HepG2 (cell line): Measurements from ENCODE around the gene ZBTB20. TPM values are rescaled to one million over a fixed set of nuclear protein-coding genes. Genes with fewer than 3 reads are reported as not detected.

ENCODE experiments used
- ATAC-seq: fragments of 200-7000 bp; cut with Tn5 transposase; 3 replicates; pipeline ENCODE4 v1.9.1; 2020; ENCODE audit warnings: mild to moderate bottlenecking, moderate library complexity
- BruUV-seq: library from RNA; stranded (reverse); fragments of 400-500 nt; replicated peaks from 2 replicates; lab custom pipeline; 2021; lab: Mats Ljungman, UMichigan
- CTCF ChIA-PET: fragments of 300-600 bp; formaldehyde crosslinking; extraction: SDS; loops from one replicate; lab custom pipeline; 2021; ENCODE audit warnings: low total read pairs, inconsistent platforms, low intra/inter-chr PET ratio; lab: Yijun Ruan, JAX
- POLR2A ChIA-PET: fragments of 350-600 bp; sonication (Branson Sonifier 250); formaldehyde crosslinking; loops from one replicate; lab custom pipeline; 2020; ENCODE audit warnings: antibody characterized with exemption, inconsistent platforms; lab: Yijun Ruan, JAX
- DNase-seq: peaks from one replicate; pipeline ENCODE4 v3.0.0-alpha.2; 2015; ENCODE audit warnings: low spot score
- FAIRE-seq: peaks from 3 replicates; lab custom pipeline; 2011; peaks lifted over from hg19 to GRCh38; lab: Jason Lieb, UNC
- H2AFZ ChIP-seq: one replicate; pipeline ENCODE4 v1.6.1; 2011; ENCODE audit warnings: low read length, inconsistent platforms
- H3K27ac ChIP-seq: fragments of 300-600 bp; 3 replicates; pipeline ENCODE4 v1.8.0; 2011; ENCODE audit warnings: mixed run types, mild to moderate bottlenecking, mixed read lengths, low read length, inconsistent platforms; ENCODE audit not compliant: insufficient read depth; ENCODE audit errors: extremely low read length
- H3K27me3 ChIP-seq, 2 experiments: fragments of 200-600 bp in 1 of 2; 2 replicates in 1 of 2; 3 replicates in 1 of 2; pipeline versions ENCODE4 v1.6.0 to v1.8.0; 2011; ENCODE audit warnings: low read length in 2 of 2, mild to moderate bottlenecking in 2 of 2, moderate library complexity in 2 of 2, inconsistent platforms in 1 of 2; ENCODE audit not compliant: insufficient read depth in 2 of 2, control insufficient read depth in 1 of 2
- H3K36me3 ChIP-seq, 2 experiments: fragments of 200-600 bp in 1 of 2; replicated peaks in 1 of 2; 2 replicates in 1 of 2; 3 replicates in 1 of 2; pipeline versions ENCODE4 v1.5.1 to v1.8.0; 2011; ENCODE audit warnings: low read length in 2 of 2, inconsistent platforms in 1 of 2; ENCODE audit not compliant: insufficient read depth in 2 of 2, control insufficient read depth in 1 of 2
- H3K4me1 ChIP-seq: 2 replicates; pipeline ENCODE4 v1.5.1; 2012; ENCODE audit warnings: low read length, inconsistent platforms; ENCODE audit not compliant: insufficient read depth
- H3K4me2 ChIP-seq: 2 replicates; pipeline ENCODE4 v1.6.0; 2011; ENCODE audit warnings: low read depth, low read length, inconsistent platforms
- H3K4me3 ChIP-seq, 3 experiments: fragments of 200-600 bp in 1 of 3; sonication (generic), shearing (Covaris generic) in 1 of 3; replicated peaks in 1 of 3; 2 replicates each; pipeline ENCODE4 v1.5.1; 2011 to 2016; ENCODE audit warnings: low read length in 3 of 3, inconsistent platforms in 2 of 3, low read depth in 2 of 3, mild to moderate bottlenecking in 2 of 3, control low read depth in 1 of 3, mixed read lengths in 1 of 3; ENCODE audit not compliant: insufficient read depth in 1 of 3
- H3K79me2 ChIP-seq: one replicate; pipeline ENCODE4 v1.6.1; 2011; ENCODE audit warnings: low read length, inconsistent platforms; ENCODE audit not compliant: insufficient read depth
- H3K9ac ChIP-seq: 2 replicates; pipeline ENCODE4 v1.6.0; 2011; ENCODE audit warnings: mild to moderate bottlenecking, low read depth, low read length, inconsistent platforms; ENCODE audit not compliant: insufficient read depth
- H3K9me3 ChIP-seq: 2 replicates; pipeline ENCODE4 v1.5.1; 2012; ENCODE audit warnings: mild to moderate bottlenecking, low read length
- H4K20me1 ChIP-seq: 2 replicates; pipeline ENCODE4 v1.6.0; 2011; ENCODE audit warnings: inconsistent platforms, mild to moderate bottlenecking, low read length, moderate library complexity; ENCODE audit not compliant: insufficient read depth
- CEBPB ChIP-seq: IDR thresholded peaks from 2 replicates; pipeline ENCODE4 v1.6.1; 2011; ENCODE audit warnings: low read depth, low read length, improper control_type of control experiment, borderline replicate concordance
- CEBPG ChIP-seq: IDR thresholded peaks from 2 replicates; pipeline ENCODE4 v1.6.1; 2016
- CREB1 ChIP-seq, 2 experiments: fragments of 450-650 bp in 1 of 2; IDR thresholded peaks; 2 replicates each; pipeline ENCODE4 v1.6.1; 2016 to 2017; ENCODE audit warnings: control low read depth in 1 of 2, mild to moderate bottlenecking in 1 of 2, missing compliant biosample characterization in 1 of 2, missing genetic modification characterization in 1 of 2
- EP300 ChIP-seq, 3 experiments: sonication (generic) in 1 of 3; formaldehyde crosslinking in 1 of 3; IDR thresholded peaks; 2 replicates each; pipeline versions ENCODE4 v1.5.1 to v1.6.1; 2011 to 2020; ENCODE audit warnings: low read depth in 2 of 3, low read length in 2 of 3, borderline replicate concordance in 1 of 3, improper control_type of control experiment in 1 of 3, mild to moderate bottlenecking in 1 of 3, missing genetic modification reagents in 1 of 3, moderate library complexity in 1 of 3
- GATAD2A ChIP-seq: IDR thresholded peaks from 2 replicates; pipeline ENCODE4 v1.6.1; 2016
- JUNB ChIP-seq: sonication (generic); formaldehyde crosslinking; IDR thresholded peaks from 2 replicates; pipeline ENCODE4 v1.8.0; 2022; ENCODE audit warnings: missing genetic modification reagents, mild to moderate bottlenecking, borderline replicate concordance
- KLF6 ChIP-seq: IDR thresholded peaks from 2 replicates; pipeline ENCODE4 v1.8.0; 2016; ENCODE audit warnings: missing biosample characterization, missing genetic modification reagents
- WGBS: methylation state at CpG from one replicate; pipeline ENCODE4 v1.1.6; 2017; ENCODE audit warnings: low lambda C conversion rate; 5-methylcytosine and 5-hydroxymethylcytosine counted together
- in situ Hi-C: cut with HindIII; loops from 2 replicates; pipeline ENCODE4 v1.10.0; 2017; ENCODE audit warnings: low pct_unique_long_range_greater_than_20kb; ENCODE audit not compliant: extremely low pct_ligation_motif_present
- intact Hi-C: fragments of 100-400 bp; cut with micrococcal nuclease; formaldehyde crosslinking; loops from one replicate; pipeline ENCODE4 v1.10.0; 2022; ENCODE audit not compliant: unreplicated experiment
- polyA plus RNA-seq, 8 experiments: library from polyadenylated mRNA; depleted of rRNA in 3 of 8; stranded (reverse) in 7 of 8; unstranded in 1 of 8; fragments of >200 nt; fragmentation: Illumina TruSeq in 4 of 8; extraction: Trizol in 4 of 8; gene quantifications; 2 replicates each; pipeline versions ENCODE4 v1.2.1 to v1.2.3, GENCODE V29; 2011 to 2016; ENCODE audit warnings: low read depth in 4 of 8, missing spikeins in 1 of 8, mixed read lengths in 1 of 8; ENCODE audit not compliant: insufficient read depth in 1 of 8
- total RNA-seq, 5 experiments: library from RNA; depleted of rRNA; stranded (reverse); fragments of >200 nt; fragmentation: Illumina TruSeq; extraction: Trizol; gene quantifications; 2 replicates each; pipeline ENCODE4 v1.2.3, GENCODE V29; 2016; ENCODE audit warnings: low read depth in 1 of 5
- TF ChIP-seq, protein P1 (sequence below): sonication (generic); formaldehyde crosslinking; IDR thresholded peaks from 2 replicates; pipeline ENCODE4 v1.9.0; 2021; ENCODE audit warnings: mild to moderate bottlenecking, missing genetic modification reagents
- TF ChIP-seq, protein P2 (sequence below): sonication (generic); formaldehyde crosslinking; IDR thresholded peaks from 2 replicates; pipeline ENCODE4 v1.4.0; 2020; ENCODE audit warnings: mild to moderate bottlenecking, low read depth, missing genetic modification reagents

ZBTB20 gene
- total and polyA plus RNA-seq, 2 of the 13 experiments (the other 11 are each of a cell fraction or from before 2014, with no cell fraction given) = 1.9 to 8.8 TPM

DNA sequence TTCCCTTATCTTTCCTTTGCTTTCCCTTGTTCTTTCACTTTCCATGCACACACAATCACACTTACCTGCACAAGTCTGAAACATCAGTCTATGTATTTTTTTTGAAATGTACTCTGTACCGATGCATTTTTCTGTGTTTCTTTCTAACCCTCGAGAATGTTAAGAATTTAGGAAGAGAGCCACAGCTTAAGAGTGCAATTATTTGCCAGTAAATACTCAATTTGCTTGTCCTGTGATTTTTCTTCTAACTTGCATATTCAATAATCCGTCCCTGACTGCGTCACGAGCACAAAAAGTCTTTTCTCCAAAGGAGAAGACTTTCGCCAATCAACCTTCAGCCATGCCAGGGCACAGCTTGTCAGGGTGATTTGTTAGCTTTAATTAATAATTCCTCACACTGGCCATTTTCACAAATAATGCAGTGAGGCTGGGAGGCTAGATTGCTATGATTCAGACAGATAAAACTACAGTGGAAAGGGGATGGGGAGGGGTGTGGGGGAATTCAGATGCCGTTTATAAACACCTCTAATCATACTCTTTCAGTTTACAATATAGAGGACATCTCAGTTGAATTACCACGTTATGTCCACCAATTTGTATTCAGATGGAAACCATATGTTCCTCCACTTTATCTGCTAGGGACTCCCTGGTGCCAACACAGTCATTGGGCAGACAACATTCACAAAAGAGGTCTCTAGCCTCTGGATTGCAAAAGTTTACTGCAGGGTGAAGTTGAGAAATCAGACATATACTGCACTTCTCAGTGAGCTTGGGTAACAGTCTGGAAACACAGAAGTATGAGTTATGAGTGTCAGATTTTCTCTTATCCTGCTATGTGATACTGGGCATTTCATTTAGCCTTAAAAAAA, 388.0 kb downstream of the ZBTB20 start:
- no peaks in the 10 kb centered on the region for H4K20me1 ChIP-seq
- intact Hi-C loops = no loop called here
- DNase-seq = peak; percentile 39
- POLR2A ChIA-PET = no interaction called here
- TF ChIP-seq CREB1 (IDR thresholded peaks at IDR 0.05) (no peak), CREB1 (CRISPR knock-in tag; IDR thresholded peaks at IDR 0.05) (peak; percentile 26; the same call in 1 of the 2 replicates), CEBPG (CRISPR knock-in tag) (peak; percentile 35), CEBPB (peak; percentile 64; the same call in 1 of the 2 replicates), JUNB (CRISPR knock-in tag) (no peak), EP300 (IDR thresholded peaks at IDR 0.05; ENCODE audit: low read depth in 2 of 2, low read length in 2 of 2) (0 out of 4 replicates have a peak, but pooled peaks of 1 of the 2 experiments have one; percentile 15), EP300 (CRISPR knock-in tag; IDR thresholded peaks at IDR 0.05; ENCODE audit: borderline replicate concordance) (no peak), KLF6 (CRISPR knock-in tag) (0 out of 2 replicates have a peak, but pooled peaks have one; percentile 3), GATAD2A (CRISPR knock-in tag) (0 out of 2 replicates have a peak, but pooled peaks have one; percentile 6)
- TF ChIP-seq, protein P1, sequence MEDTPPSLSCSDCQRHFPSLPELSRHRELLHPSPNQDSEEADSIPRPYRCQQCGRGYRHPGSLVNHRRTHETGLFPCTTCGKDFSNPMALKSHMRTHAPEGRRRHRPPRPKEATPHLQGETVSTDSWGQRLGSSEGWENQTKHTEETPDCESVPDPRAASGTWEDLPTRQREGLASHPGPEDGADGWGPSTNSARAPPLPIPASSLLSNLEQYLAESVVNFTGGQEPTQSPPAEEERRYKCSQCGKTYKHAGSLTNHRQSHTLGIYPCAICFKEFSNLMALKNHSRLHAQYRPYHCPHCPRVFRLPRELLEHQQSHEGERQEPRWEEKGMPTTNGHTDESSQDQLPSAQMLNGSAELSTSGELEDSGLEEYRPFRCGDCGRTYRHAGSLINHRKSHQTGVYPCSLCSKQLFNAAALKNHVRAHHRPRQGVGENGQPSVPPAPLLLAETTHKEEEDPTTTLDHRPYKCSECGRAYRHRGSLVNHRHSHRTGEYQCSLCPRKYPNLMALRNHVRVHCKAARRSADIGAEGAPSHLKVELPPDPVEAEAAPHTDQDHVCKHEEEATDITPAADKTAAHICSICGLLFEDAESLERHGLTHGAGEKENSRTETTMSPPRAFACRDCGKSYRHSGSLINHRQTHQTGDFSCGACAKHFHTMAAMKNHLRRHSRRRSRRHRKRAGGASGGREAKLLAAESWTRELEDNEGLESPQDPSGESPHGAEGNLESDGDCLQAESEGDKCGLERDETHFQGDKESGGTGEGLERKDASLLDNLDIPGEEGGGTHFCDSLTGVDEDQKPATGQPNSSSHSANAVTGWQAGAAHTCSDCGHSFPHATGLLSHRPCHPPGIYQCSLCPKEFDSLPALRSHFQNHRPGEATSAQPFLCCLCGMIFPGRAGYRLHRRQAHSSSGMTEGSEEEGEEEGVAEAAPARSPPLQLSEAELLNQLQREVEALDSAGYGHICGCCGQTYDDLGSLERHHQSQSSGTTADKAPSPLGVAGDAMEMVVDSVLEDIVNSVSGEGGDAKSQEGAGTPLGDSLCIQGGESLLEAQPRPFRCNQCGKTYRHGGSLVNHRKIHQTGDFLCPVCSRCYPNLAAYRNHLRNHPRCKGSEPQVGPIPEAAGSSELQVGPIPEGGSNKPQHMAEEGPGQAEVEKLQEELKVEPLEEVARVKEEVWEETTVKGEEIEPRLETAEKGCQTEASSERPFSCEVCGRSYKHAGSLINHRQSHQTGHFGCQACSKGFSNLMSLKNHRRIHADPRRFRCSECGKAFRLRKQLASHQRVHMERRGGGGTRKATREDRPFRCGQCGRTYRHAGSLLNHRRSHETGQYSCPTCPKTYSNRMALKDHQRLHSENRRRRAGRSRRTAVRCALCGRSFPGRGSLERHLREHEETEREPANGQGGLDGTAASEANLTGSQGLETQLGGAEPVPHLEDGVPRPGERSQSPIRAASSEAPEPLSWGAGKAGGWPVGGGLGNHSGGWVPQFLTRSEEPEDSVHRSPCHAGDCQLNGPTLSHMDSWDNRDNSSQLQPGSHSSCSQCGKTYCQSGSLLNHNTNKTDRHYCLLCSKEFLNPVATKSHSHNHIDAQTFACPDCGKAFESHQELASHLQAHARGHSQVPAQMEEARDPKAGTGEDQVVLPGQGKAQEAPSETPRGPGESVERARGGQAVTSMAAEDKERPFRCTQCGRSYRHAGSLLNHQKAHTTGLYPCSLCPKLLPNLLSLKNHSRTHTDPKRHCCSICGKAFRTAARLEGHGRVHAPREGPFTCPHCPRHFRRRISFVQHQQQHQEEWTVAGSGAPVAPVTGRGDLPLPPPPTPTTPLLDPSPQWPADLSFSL (CRISPR knock-in tag) = peak; percentile 63; the same call in 1 of the 2 replicates
- TF ChIP-seq, protein P2, sequence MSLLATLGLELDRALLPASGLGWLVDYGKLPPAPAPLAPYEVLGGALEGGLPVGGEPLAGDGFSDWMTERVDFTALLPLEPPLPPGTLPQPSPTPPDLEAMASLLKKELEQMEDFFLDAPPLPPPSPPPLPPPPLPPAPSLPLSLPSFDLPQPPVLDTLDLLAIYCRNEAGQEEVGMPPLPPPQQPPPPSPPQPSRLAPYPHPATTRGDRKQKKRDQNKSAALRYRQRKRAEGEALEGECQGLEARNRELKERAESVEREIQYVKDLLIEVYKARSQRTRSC = no peak
- TF ChIP-seq, all 625 proteins: peak for 7
- H2AFZ ChIP-seq = peak overlapping the region; percentile 80
- FAIRE-seq (no peak), ATAC-seq (peak; percentile 83)
- peak overlapping the region; percentile 11 for H3K9ac ChIP-seq
- H3K4me2 ChIP-seq = peak overlapping the region; percentile 76
- peak overlapping the region; percentile 23 for H3K27ac ChIP-seq
- peak overlapping the region; percentile 43 to 62 (median 50); a peak in 5 of 6 replicates for H3K4me3 ChIP-seq
- no TSS peak for BruUV-seq
- CTCF ChIA-PET = no interaction called here
- no peaks in the 10 kb centered on the region for H3K9me3 ChIP-seq
- in situ Hi-C loops = no loop called here
- 5% methylated on average over 8 of the region's 8 CpGs for WGBS
- no peaks in the 10 kb centered on the region for H3K79me2 ChIP-seq
- H3K36me3 ChIP-seq = no peaks in the 10 kb centered on the region
- H3K4me1 ChIP-seq = peaks cover 24% of the 10 kb centered on the region
- H3K27me3 ChIP-seq = no peaks in the 10 kb centered on the region
